Stimulated activated naive CD8-positive, alpha-beta T cell treated with anti-CD3 and anti-CD28 coated beads, Interleukin-15, Interleukin-2, amounts not matched to agents 100 U/mL and 50 U/mL, for 24 hours (primary cell): Measurements from ENCODE around the gene TMEM37.
"Not testable (repeated sequence)": the region's sequence is repeated elsewhere in the genome, so short reads cannot be mapped to it uniquely, and the experiment has no call there.

Experiments used
- ATAC-seq: fragments of 150-1000 bp; cut with Tn5 transposase; one replicate; pipeline ENCODE4 v1.10.0; 2021
- DNase-seq: peaks from one replicate; pipeline ENCODE4 v3.0.0; 2021

The TMEM37 gene, protein sequence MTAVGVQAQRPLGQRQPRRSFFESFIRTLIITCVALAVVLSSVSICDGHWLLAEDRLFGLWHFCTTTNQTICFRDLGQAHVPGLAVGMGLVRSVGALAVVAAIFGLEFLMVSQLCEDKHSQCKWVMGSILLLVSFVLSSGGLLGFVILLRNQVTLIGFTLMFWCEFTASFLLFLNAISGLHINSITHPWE

DNA sequence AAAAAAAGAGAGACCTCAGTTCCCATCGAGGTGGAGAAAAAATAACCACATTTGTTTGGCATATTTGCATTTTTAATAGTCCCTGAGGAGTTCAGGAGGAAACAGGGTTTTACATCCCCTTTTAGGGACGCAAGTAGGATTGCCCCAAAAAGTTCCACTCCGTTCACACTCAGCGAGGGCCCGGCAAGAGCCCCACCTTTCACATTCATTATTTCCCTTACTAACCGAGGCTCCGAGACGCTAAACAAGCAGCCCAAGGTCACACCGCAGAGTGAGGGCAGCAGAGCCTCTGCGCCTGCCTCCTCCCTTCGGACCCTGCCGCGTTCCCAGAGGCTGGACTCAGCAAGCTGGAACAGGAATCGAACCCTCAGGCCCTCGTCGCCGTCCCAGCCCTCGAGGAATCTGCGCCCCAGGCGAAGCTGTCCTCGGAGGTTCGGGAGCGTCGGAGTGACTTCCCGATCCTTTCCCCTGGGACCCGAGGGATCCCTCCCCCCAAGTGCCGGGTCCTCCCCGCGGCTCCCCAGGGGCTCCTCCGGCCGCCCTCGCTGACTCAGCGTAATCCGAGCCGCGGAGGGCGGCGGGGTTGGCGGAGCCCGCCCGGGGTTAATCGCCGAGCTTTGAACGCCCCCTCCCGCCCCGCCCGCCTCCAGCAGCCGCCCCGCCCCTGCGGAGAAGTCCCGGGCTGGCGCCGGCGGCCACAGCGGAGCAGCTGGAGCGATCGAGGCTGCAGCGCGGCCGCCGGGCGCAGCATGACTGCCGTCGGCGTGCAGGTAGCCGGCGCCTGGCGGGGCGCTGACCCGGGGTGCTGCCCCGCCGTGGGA lies at the start of gene TMEM37:
Gene TMEM37 (plus strand): TSS at position 700 of the 821 bp plus-strand sequence. CDS start 50 bp downstream, at position 750.
- DNase-seq: peak; percentile 30
- peak; percentile 45 for ATAC-seq

DNA sequence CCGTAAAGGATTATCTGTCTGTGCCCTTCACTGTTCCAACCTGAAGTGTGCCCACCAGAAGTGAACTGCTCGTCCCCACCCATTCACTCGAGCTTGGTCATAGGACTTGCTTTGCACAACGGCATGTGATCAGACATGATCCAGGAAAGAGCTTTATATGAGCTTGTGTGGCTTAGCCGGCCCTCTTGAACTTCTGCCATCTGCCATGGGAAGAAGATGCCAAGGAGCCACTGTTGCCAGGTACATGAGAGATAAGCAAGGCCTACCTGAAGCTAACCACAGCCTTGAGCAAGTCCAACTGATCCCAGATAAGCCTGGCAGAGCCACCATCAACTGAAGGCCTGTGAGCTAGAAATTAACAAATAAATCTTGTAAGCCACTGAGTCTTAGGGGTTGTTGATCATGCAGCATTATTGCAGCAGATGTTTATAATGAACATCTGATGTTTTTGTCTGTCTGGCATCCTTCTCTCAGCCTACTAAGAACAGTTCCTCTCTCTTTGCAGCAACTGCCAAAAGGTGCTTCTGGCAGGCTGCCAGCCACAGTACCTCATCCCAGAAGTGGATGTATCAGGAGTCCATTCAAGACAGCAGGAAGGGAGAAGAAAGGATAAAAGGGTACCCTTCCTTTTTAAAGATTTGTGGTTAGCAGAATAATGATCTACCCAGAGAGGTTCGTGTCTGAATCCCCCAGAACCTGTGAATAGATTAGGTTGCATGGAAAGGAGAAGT lies 48.1 kb upstream of the TMEM37 start:
- ATAC-seq (no peak), DNase-seq (no peak)

DNA sequence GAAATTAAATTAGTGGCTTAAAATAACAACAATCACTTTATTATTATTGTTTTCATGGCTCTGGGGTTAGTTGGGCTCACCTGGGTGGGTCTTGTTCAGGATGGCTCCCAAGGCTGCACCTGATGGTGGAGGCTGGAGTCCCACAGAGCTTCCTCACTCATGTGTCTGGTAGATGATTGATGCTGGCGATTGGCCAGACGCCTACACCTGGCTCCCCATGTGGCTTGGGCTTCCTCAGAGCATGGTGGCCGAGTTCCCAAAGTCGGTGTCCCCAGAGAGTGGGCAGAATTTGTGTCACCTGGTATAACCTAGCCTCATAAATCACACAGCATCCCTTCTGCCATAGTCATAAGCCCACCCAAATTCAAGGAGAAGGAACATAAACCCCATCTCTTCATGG lies 46.7 kb upstream of the TMEM37 start:
- ATAC-seq (no peak), DNase-seq (no peak)

DNA sequence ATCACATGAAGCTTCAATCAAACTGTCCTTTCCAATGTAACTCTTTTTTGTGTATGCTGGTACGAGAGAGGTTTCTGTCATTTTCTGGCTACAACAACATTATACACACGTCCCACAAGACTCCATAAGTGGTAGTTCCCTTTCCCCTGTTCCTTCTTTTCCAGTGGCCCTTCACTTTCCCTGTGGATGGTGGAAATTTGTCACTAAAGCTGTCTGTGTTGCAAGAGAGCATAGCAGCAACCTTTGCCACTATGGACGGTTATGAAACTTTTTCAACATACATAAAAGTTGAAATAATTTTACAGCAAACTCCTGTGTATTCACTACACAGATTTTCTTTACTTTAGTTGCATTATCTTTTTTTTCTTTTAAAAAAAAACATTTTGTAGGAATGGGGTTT lies 46.2 kb upstream of the TMEM37 start:
- ATAC-seq (no peak), DNase-seq (no peak)

DNA sequence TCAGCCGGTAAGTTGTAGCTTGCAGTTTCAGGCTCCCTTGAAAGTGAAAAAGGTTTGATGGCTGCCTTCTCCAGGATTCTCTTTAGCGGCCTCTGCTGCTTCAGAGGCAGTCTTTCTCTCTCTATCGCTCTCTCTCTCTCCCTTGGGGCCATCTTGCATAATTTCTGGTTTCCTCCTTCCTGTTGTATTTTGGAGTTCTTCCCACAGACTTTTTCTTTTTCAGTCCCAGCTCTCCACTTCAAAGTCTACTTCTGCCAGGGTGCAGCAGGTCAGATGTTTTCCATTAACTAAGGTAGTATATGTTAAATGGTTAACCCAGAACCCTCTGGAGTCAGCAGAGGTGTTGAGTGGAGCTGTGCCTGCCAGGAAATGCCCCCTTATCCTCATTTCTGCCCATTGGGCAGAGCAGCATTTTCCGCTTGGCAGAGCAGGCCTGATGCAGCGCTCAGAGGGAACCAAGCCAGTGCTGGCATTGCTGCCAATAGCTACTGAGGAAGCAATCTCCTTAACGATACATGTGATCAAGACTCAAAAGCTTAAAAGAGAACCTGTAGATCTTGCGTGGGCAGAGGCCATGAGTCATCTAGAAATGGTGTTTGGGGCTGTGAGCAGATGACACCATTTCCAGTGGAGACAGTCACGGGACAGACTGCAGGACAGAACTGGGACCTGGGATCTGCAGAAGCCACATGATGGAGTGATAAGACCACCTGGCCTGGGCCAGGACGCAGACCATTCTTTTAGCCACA lies 44.1 kb upstream of the TMEM37 start:
- DNase-seq (peak; percentile 30), ATAC-seq (peak; percentile 73)

DNA sequence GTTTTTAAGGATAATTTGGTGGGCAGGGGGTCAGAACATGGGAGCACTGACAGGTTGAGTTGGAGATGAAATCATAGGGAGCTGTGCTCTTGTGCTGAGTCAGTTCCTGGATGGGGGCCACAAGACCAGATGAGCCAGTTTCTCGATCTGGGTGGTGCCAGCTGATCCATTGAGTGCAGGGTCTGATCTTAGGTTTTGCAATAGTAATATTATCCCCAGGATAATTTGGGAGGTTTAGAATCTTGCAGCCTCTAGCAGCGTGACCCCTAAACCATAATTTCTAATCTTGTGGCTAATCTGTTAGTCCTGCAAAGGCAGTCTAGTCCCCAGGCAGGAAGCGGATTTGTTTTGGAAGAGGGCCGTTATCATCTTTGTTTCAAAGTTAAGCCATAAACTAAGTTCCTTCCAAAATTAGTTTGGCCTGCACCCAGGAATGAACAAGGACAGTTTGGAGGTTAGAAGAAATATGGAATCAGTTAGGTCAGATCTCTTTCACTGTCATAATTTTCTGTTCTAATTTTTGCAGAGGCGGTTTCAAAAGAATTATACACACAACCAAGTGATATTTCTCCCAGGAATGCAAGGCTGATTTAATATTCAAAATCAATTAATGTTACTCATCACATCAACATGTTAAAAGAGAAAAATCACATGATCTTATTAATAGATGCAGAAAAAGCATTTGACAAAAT lies 41.9 kb upstream of the TMEM37 start:
- no peak for DNase-seq
- ATAC-seq: no peak

DNA sequence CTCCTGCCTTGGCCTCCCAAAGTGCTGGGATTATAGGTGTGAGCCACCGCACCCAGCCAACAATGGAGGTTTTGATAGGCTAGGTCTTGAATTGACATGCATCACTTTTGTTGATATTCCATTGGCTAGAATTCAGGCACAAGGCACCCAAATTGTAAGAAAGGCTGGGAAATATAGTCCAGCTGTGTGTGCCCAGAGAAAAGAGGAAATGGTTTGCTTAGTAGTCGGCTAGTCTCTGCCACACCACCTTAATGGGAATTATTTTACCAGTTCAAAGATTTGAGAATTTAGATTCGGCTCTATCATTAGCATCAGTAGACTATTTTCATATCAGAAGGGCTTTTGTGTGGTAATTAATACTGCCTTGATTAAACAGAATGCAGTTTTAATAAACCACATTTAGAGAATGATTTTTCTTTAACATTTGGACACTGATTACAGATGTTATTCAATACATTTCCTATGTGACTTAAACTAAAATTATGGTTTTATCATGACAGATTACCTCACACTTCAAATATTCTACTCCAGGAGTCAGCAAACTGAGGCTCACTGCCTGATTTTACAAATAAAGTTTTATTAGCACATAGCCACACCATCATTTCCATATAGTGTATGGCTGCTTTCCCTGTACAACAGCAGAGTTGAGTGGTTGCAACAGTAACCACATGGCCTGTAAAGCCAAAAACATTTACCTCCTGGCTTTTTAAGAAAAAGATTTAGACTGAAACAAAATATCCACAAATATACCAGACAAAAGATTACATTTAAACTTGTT lies 37.5 kb upstream of the TMEM37 start:
- ATAC-seq (no peak), DNase-seq (no peak)

DNA sequence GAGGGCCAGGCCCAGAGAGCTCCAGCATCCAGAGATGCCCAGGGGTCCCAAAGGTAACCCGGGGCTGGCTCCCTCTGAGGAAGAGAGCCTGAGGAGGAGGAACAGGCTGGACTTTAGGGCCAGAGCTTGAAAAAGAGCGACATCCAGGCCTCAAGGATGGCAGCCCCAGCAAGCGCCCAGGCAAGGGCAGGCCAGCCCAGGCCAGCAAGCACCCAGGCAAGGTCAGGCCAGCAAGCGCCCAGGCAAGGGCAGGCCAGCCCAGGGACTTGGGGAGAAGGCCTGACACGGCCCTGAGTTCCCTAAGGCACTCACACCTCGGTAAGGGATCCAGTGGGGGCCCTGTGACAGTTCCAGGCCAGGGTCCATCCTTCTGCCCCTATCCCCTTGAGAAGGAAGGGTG lies 34.5 kb upstream of the TMEM37 start:
- DNase-seq (no peak), ATAC-seq (no peak)

DNA sequence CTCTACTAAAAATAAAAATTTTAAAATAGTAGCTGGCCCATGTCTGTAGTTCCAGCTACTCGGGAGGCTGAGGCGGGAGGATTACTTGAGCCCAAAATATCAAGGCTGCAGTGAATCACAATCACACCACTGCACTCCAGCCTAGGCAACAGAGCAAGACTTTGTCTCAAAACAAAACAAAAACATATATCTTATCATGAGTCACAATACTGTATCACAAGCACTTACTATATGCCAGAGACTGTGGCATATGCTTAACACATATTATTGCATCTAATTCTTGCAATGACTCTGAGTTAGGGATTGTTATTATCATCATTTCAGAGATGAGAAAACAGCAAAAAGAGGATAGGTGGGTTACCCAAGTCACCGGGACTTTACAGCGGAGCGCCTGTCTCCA lies 29.5 kb upstream of the TMEM37 start:
- ATAC-seq (no peak), DNase-seq (no peak)

DNA sequence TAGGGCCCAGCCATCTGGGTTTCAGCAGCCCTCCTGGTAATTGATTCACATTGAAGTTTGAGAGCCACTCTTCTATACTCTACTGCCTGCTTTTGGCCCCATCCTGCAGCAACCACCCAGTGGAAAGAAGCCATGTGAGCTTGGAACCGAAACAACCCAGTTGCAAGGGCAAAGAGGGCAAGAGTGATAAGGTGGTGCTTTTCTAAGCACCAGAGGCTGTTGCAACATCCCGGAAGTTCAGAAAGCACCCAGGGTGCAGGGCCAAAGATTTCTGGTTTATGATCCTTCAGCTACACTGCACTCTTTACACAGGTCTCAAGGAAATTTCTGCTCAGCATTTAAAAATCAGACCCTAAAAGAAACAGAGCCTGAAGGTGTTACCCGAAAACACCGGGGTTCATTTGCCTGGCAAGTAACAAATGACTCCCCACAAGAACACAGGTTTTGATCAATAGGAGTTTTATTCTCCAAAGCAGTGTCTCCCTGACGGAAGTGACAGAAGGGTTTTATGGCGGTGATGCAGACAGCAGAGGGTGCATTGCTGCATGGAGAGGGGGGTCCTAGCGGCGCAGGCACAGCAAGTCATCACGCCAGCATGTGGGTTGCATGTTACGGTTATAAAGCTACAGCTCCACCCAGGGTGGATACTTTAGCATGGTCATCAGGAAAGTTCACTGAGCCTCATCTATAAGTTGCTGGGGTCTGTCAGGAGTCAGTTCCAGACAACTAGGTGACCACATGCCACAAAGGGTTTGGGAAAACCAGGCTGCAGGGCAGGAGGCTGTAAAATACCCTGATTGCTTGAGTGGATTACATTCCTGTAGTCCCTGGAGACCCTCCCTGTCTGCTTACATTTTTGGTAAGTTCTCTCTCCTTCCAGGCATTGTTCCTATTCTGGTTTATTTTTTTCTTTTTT lies 28.8 kb upstream of the TMEM37 start:
- no peak for ATAC-seq
- no peak for DNase-seq

DNA sequence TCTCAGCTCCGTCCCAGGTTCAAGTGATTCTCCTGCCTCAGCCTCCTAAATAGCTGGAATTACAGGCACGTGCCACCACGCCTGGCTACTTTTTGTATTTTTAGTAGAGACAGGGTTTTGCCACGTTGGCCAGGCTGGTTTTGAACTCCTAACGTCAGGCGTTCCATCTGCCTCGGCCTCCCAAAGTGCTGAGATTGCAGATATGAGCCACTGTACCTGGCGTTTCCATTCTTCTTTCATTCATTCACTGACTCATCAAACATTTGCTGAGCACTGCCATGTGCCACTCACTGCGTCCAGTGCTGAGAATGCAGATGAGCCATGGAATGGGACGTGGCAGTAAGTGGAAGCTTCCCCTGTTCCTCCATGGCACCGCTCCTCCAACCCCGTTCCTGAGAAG lies 28.0 kb upstream of the TMEM37 start:
- not testable (repeated sequence) for DNase-seq, ATAC-seq

DNA sequence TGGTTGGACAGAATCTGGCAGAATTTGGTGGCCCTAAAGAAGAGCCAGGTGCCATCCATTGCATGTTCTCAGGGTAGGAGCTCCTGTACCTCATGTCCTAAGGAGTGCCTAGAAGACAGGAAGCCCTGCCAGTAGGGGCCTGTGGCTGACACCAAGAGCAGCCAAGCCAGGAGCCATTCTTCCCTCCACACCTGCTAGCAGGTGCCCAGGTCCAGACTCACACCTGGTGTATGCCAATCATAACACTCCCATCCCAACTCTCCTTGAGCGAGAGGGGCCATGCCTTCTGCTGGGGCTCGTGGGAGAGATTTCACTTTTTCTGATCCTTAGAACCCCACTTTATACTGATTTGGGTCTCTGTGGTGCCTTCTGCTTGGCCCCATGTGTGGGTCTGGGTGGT lies 26.5 kb upstream of the TMEM37 start:
- ATAC-seq (no peak), DNase-seq (no peak)

DNA sequence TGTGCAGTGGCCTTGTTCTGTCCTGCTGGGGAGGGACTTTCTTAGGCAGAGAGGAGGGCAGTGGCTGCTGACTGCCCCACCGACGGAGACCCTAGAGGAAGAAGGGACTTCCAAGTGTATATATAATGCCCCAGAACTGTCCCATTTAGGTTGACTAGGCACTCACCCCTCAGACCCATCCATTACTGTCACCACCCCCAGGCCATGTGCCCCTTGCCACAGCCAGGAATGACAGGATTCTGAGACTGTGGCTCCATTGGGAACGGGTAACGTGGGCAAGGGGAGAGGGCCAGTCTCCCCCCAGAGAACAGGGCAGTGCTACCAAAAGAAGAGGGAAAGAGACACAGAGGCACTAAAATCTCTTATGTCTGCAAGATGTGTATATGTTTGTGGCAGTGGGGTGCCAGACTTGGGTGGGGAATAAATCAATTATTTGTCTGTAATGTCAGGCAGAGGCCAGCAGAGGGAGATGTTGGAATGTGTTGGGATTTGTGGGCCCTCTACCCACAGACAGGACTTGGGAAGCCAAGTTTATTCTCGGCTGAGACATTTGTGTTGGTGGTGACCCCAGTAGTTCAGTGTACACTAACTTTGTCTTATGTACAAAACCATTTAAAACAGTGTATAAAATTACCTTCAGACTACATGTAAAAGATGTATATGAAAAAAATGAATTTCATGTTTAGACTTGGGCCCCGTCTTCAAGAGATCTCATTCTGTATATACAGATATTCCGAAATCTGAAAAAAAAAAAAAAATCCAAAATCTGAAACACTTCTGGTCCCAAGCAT lies 24.0 kb upstream of the TMEM37 start:
- peak; percentile 52 for ATAC-seq
- peak; percentile 30 for DNase-seq

DNA sequence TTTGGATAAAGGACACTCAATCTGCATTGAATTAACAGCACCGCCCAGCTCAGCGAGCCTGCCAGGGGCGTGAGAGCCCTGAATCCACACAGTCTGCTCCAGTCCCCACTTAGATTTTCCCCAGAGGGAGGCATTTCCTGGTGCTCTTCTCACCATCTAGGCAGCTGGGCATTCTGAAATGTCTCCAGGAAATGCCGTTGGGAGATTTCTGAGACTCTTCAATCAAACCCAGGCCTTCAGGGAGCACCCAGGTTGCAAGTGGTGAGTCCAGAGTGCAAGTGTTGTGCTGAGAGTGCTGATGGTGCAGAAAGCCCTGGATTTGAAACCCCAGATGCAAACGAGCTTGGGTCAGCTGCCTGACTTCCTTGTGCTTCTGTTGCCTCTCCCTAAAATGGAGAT lies 23.4 kb upstream of the TMEM37 start:
- ATAC-seq: no peak
- no peak for DNase-seq

DNA sequence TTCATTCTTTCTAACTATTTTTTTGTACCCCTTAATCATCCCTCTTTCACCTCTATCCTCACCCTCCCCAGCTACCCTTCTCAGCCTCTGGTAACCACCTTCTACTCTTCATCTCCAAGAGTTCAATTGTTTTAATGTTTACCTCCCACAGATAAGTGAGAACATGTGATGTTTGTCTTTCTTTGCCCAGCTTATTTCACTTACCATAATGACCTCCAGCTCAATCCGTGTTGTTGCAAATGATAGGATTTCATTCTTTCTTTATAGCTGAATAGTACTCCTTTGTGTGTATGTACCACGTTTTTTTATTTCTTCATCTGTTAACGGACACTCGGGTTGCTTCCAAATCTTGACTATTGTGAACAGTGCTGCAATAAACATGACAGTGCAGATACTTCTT lies 22.1 kb upstream of the TMEM37 start:
- no peak for ATAC-seq
- DNase-seq: no peak

DNA sequence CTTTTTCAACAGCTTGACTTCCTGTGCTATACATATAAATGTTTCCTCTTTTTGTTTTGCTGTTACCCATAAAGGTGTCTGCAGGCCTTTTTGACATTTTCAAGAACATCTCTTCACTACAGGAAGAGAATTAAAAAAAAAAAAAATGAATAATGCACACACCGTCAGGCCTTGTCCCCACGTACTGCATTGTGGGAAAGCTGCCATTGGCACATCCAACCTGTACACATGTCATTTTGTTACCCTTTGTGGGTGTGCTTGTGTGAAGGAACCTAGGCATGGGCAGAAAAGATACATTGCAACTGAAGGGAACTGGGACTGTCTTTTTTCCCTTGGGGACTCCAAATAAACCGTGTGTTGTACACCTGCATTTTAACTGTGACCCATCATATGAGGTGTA lies 16.8 kb upstream of the TMEM37 start:
- DNase-seq (no peak), ATAC-seq (no peak)

DNA sequence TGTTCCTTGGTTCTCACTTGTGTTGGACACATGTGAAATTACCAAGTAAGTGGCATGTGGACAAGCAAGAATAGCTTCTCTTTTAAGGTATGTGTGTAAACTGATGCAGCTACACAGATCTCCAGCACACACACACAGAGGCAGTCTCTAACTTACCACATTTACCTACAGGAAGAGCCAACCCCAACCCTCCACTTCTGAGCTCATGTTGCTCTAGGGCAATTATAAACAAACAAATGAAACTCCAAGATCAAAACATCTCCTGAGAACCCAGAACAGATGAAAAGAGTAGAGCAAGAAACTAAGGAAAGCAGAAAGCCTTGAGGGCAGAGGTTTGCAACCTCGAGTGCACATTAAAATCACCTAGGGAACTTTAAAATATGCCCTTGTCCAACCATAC lies 16.0 kb upstream of the TMEM37 start:
- no peak for DNase-seq
- no peak for ATAC-seq

DNA sequence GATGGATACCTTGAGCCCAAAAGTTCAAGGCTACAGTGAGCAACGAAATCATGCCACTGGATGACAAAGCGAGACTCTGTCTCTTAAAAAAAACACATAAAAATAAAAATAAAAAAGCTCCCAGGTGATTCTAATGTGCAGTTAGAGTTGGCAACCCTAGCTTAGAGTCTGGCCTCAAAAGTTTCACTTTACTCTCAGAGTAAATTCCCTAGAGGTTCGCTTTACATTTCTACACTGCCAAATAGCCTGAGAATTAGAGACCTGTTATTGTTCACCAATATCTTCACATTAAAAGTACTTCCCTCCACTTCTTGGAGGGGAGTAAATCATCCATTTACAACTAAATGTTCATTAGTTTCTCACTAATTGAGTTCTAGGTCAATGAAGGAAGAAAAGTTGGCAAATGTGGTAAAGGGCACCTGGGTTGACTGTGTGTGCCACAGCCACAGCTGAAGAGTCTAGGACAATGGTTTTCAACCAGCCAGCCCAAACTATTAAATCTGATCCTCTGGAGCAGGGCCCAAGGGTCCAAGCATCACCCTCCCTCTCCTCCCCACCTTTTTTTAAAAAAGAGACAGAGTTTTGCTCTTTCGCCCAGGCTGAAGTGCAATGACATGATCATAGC lies 15.2 kb upstream of the TMEM37 start:
- ATAC-seq (no peak), DNase-seq (no peak)

DNA sequence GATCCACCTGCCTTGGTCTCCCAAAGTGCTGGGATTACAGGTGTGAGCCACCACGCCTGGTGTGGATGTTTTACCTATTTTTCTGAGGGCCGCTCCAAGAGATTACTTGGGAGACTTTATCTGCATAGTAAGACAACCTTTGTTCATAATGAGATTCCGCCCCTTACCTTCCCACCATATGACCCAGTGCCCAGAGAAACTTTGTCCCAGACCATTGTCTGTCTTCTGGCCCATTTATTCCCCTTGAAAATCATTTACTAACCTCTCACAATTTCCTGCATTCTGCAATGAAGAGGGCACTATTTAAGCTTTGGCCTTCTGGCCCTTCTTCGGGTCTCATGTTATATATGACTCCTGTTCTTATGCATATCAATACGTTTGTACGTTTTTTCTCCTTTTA lies 13.7 kb upstream of the TMEM37 start:
- ATAC-seq: no peak
- DNase-seq: no peak
